Panc1 (cell line): Measurements from ENCODE around the gene SPRED2. TPM values are rescaled to one million over a fixed set of nuclear protein-coding genes. Genes with fewer than 3 reads are reported as not detected.

Experiments used
- ATAC-seq: fragments of 200-7000 bp; cut with Tn5 transposase; 2 replicates; pipeline ENCODE4 v1.9.1; 2020; ENCODE audit warnings: mild to moderate bottlenecking, moderate library complexity
- BruUV-seq: library from RNA; stranded (reverse); fragments of 400-500 nt; replicated peaks from 2 replicates; lab custom pipeline; 2021; lab: Mats Ljungman, UMichigan
- CTCF ChIA-PET: fragments of 300-600 bp; sonication (Branson Sonifier 250); formaldehyde crosslinking; loops from one replicate; lab custom pipeline; 2022; ENCODE audit warnings: antibody characterized with exemption; lab: Charles Lee
- POLR2A ChIA-PET: fragments of 300-600 bp; sonication (Branson Sonifier 250); formaldehyde crosslinking; loops from one replicate; lab custom pipeline; 2022; ENCODE audit warnings: antibody characterized with exemption; lab: Charles Lee
- DNase-seq: peaks from one replicate; pipeline ENCODE4 v3.0.0-alpha.2; 2010; ENCODE audit warnings: low read depth, low spot score
- H3K27ac ChIP-seq: 2 replicates; pipeline ENCODE4 v1.5.1; 2011; ENCODE audit warnings: mild to moderate bottlenecking, low read length, inconsistent platforms
- H3K27me3 ChIP-seq: fragments of 200-500 bp; sonication (Bioruptor generic); 2 replicates; pipeline ENCODE4 v1.6.0; 2014; ENCODE audit warnings: low read length, inconsistent platforms; ENCODE audit not compliant: control insufficient read depth, insufficient read depth
- H3K36me3 ChIP-seq: fragments of 200-500 bp; sonication (Bioruptor generic); 2 replicates; pipeline ENCODE4 v1.5.1; 2014; ENCODE audit warnings: inconsistent platforms, mild to moderate bottlenecking, low read length, moderate library complexity; ENCODE audit not compliant: control insufficient read depth, insufficient read depth
- H3K4me1 ChIP-seq: 2 replicates; pipeline ENCODE4 v1.5.1; 2011; ENCODE audit warnings: inconsistent platforms, mild to moderate bottlenecking, low read length, moderate library complexity; ENCODE audit not compliant: control insufficient read depth, insufficient read depth
- H3K4me3 ChIP-seq, 2 experiments: 2 replicates each; pipeline ENCODE4 v1.5.1; 2011 to 2012; ENCODE audit warnings: low read depth in 2 of 2, low read length in 2 of 2, mild to moderate bottlenecking in 2 of 2, inconsistent platforms in 1 of 2, moderate library complexity in 1 of 2
- H3K9me3 ChIP-seq: fragments of 200-500 bp; sonication (Bioruptor generic); 2 replicates; pipeline ENCODE4 v1.5.1; 2014; ENCODE audit warnings: low read depth, mild to moderate bottlenecking, inconsistent platforms, low read length, moderate library complexity; ENCODE audit not compliant: control insufficient read depth, insufficient read depth
- CTCF ChIP-seq: fragments of 450-650 bp; IDR thresholded peaks from 2 replicates; pipeline ENCODE4 v1.5.1; 2017; ENCODE audit warnings: mild to moderate bottlenecking
- POLR2AphosphoS5 ChIP-seq: IDR thresholded peaks from 2 replicates; pipeline ENCODE4 v1.6.1; 2012; ENCODE audit warnings: mild to moderate bottlenecking, low read depth, low read length, moderate library complexity
- REST ChIP-seq, 2 experiments: IDR thresholded peaks; 2 replicates each; pipeline ENCODE4 v1.6.1; 2011 to 2012; ENCODE audit warnings: low read depth in 2 of 2, control low read depth in 1 of 2, low read length in 1 of 2, mild to moderate bottlenecking in 1 of 2, moderate library complexity in 1 of 2; ENCODE audit not compliant: insufficient read depth in 1 of 2
- SIN3A ChIP-seq: IDR thresholded peaks from 2 replicates; pipeline ENCODE4 v1.6.1; 2012; ENCODE audit warnings: low read depth, mild to moderate bottlenecking, low read length, moderate library complexity, borderline replicate concordance; ENCODE audit not compliant: insufficient read depth
- TCF7L2 ChIP-seq: IDR thresholded peaks from 2 replicates; pipeline ENCODE4 v1.6.1; 2011; ENCODE audit warnings: mild to moderate bottlenecking, low read depth, low read length, inconsistent platforms
- in situ Hi-C: cut with HindIII; loops from 2 replicates; pipeline ENCODE4 v1.10.0; 2016; ENCODE audit warnings: low sequenced_read_pairs, low pct_unique_long_range_greater_than_20kb
- intact Hi-C: fragments of 100-400 bp; cut with micrococcal nuclease; formaldehyde crosslinking; loops from one replicate; pipeline ENCODE4 v1.10.0; 2022; ENCODE audit not compliant: unreplicated experiment
- total RNA-seq: library from RNA; stranded (reverse); gene quantifications from one replicate; pipeline ENCODE4 v1.2.1, GENCODE V29; 2021; ENCODE audit not compliant: unreplicated experiment

The SPRED2 gene
- total RNA-seq, 1 experiment from 2014 or later: 60.1 TPM

GRCh38 chr2:65475000-65475399 is 42.6 kb upstream of the SPRED2 start:
- Histone ChIP-seq H3K27ac (no peak overlapping the region), H3K36me3 (no peaks in the 10 kb centered on the region), H3K4me3 (no peak overlapping the region), H3K4me1 (no peaks in the 10 kb centered on the region), H3K27me3 (no peaks in the 10 kb centered on the region), H3K9me3 (peaks cover 3% of the 10 kb centered on the region; the same call in 1 of the 2 replicates)
- no peak for DNase-seq
- BruUV-seq: no TSS peak
- ChIA-PET POLR2A (no interaction called here), CTCF (no interaction called here)
- intact Hi-C loops (no loop called here), in situ Hi-C loops (no loop called here)
- ATAC-seq: no peak
- TF ChIP-seq REST (IDR thresholded peaks at IDR 0.05; ENCODE audit: insufficient read depth in 1 of 2, low read depth in 2 of 2, low read length in 1 of 2): no peak
- no peak for TF ChIP-seq POLR2AphosphoS5
- no peak for TF ChIP-seq TCF7L2
- TF ChIP-seq CTCF: no peak
- TF ChIP-seq SIN3A: no peak

GRCh38 chr2:65473045-65473444 is 40.6 kb upstream of the SPRED2 start:
- DNase-seq (no peak), ATAC-seq (no peak)
- H3K4me3 ChIP-seq: no peak overlapping the region
- H3K27ac ChIP-seq: no peak overlapping the region
- no peaks in the 10 kb centered on the region for H3K36me3 ChIP-seq
- H3K27me3 ChIP-seq: no peaks in the 10 kb centered on the region
- ChIA-PET CTCF (no interaction called here), POLR2A (no interaction called here)
- no peaks in the 10 kb centered on the region for H3K4me1 ChIP-seq
- intact Hi-C loops: no loop called here
- in situ Hi-C loops: no loop called here
- TF ChIP-seq TCF7L2: no peak
- no TSS peak for BruUV-seq
- H3K9me3 ChIP-seq: peaks cover 3% of the 10 kb centered on the region; the same call in 1 of the 2 replicates

DNA sequence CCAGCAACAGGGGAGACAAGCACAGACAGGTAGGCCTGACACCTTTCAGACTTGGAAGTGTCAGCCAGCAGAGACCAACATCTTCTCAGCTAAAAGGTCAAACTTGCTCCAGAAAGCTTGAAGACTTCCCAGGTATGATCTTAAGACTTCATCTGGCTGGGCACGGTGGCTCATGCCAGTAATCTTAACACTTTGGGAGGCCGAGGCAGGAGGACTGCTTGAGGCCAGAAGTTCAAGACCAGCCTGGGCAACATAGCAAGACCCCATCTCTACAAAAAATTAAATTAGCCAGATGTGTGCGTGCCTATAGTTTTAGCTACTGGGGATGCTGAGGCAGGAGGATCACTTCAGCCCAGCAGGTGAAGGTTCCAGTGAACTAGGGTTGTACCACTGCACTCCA is 39.0 kb upstream of the SPRED2 start:
- ChIA-PET CTCF (no interaction called here), POLR2A (no interaction called here)
- Histone ChIP-seq H3K9me3 (peaks cover 3% of the 10 kb centered on the region; the same call in 1 of the 2 replicates), H3K36me3 (no peaks in the 10 kb centered on the region), H3K27ac (no peak overlapping the region), H3K4me1 (no peaks in the 10 kb centered on the region), H3K4me3 (no peak overlapping the region), H3K27me3 (no peaks in the 10 kb centered on the region)
- ATAC-seq (no peak), DNase-seq (no peak)
- intact Hi-C loops: no loop called here
- BruUV-seq: no TSS peak
- in situ Hi-C loops: no loop called here
- TF ChIP-seq TCF7L2 (no peak), SIN3A (no peak), REST (IDR thresholded peaks at IDR 0.05; ENCODE audit: insufficient read depth in 1 of 2, low read depth in 2 of 2, low read length in 1 of 2) (no peak), CTCF (no peak), POLR2AphosphoS5 (no peak)
